Measurements from ENCODE around the gene HTR3A.

Gene HTR3A

GRCh38 chr11:114033066-114033465 is 58.2 kb downstream of the HTR3A start:
- Histone ChIP-seq H2AFZ (ENCODE audit: insufficient read depth, low read length, poor library complexity) (no peak overlapping the region), H4K91ac (ENCODE audit: low read depth, low read length) (no peak overlapping the region), H3K4ac (ENCODE audit: low read depth, low read length) (no peak overlapping the region), H3K9ac (ENCODE audit: low read length) (no peak overlapping the region), H3K23ac (ENCODE audit: low read length) (no peak overlapping the region), H2AK5ac (ENCODE audit: low read length) (no peak overlapping the region), H3K9me3 (ENCODE audit: insufficient read depth, low read depth, low read length) (peaks cover 1% of the 10 kb centered on the region), H3K4me3 (ENCODE audit: low read depth, low read length) (no peak overlapping the region), H3K36me3 (ENCODE audit: control insufficient read depth in 1 of 2, insufficient read depth in 2 of 2, low read length in 2 of 2) (no peaks in the 10 kb centered on the region), H3K79me2 (ENCODE audit: control insufficient read depth, insufficient read depth, low read length, poor library complexity) (no peaks in the 10 kb centered on the region), H3K18ac (ENCODE audit: low read length) (no peak overlapping the region), H3K79me1 (ENCODE audit: low read length) (no peaks in the 10 kb centered on the region), H2BK5ac (ENCODE audit: low read depth, low read length, poor library complexity) (no peak overlapping the region), H2BK120ac (ENCODE audit: insufficient read depth, low read length, poor library complexity) (no peak overlapping the region), H3K14ac (ENCODE audit: low read length) (no peak overlapping the region), H4K12ac (ENCODE audit: low read depth, low read length) (no peak overlapping the region), H3K4me2 (ENCODE audit: low read length) (no peak overlapping the region), H3K27ac (ENCODE audit: low read depth, low read length) (no peak overlapping the region), H2BK12ac (ENCODE audit: low read length) (no peak overlapping the region), H3K27me3 (ENCODE audit: insufficient read depth, low read length) (peaks cover 4% of the 10 kb centered on the region), H4K8ac (ENCODE audit: low read depth, low read length) (no peak overlapping the region), H3K4me1 (ENCODE audit: control insufficient read depth in 1 of 2, insufficient read depth in 2 of 2, low read length in 2 of 2) (no peaks in the 10 kb centered on the region)
- WGBS (ENCODE audit: extremely low coverage, insufficient coverage, insufficient read length), result no CpG with 5 or more reads among the region's 5 CpGs
- no peak for DNase-seq

GRCh38 chr11:114033572-114033971 is 58.7 kb downstream of the HTR3A start:
- Histone ChIP-seq H2AK5ac (ENCODE audit: low read length) (no peak overlapping the region), H3K4ac (ENCODE audit: low read depth, low read length) (no peak overlapping the region), H4K8ac (ENCODE audit: low read depth, low read length) (no peak overlapping the region), H3K18ac (ENCODE audit: low read length) (no peak overlapping the region), H2BK12ac (ENCODE audit: low read length) (no peak overlapping the region), H3K79me2 (ENCODE audit: control insufficient read depth, insufficient read depth, low read length, poor library complexity) (no peaks in the 10 kb centered on the region), H3K4me3 (ENCODE audit: low read depth, low read length) (no peak overlapping the region), H4K91ac (ENCODE audit: low read depth, low read length) (no peak overlapping the region), H2AFZ (ENCODE audit: insufficient read depth, low read length, poor library complexity) (no peak overlapping the region), H3K79me1 (ENCODE audit: low read length) (no peaks in the 10 kb centered on the region), H2BK5ac (ENCODE audit: low read depth, low read length, poor library complexity) (no peak overlapping the region), H3K23ac (ENCODE audit: low read length) (no peak overlapping the region), H3K27ac (ENCODE audit: low read depth, low read length) (no peak overlapping the region), H4K12ac (ENCODE audit: low read depth, low read length) (no peak overlapping the region), H3K27me3 (ENCODE audit: insufficient read depth, low read length) (peaks cover 4% of the 10 kb centered on the region), H3K4me2 (ENCODE audit: low read length) (no peak overlapping the region), H3K14ac (ENCODE audit: low read length) (no peak overlapping the region), H3K4me1 (ENCODE audit: control insufficient read depth in 1 of 2, insufficient read depth in 2 of 2, low read length in 2 of 2) (no peaks in the 10 kb centered on the region), H2BK120ac (ENCODE audit: insufficient read depth, low read length, poor library complexity) (no peak overlapping the region), H3K9ac (ENCODE audit: low read length) (no peak overlapping the region), H3K36me3 (ENCODE audit: control insufficient read depth in 1 of 2, insufficient read depth in 2 of 2, low read length in 2 of 2) (no peaks in the 10 kb centered on the region), H3K9me3 (ENCODE audit: insufficient read depth, low read depth, low read length) (peaks cover 1% of the 10 kb centered on the region)
- WGBS (ENCODE audit: extremely low coverage, insufficient coverage, insufficient read length), result no CpG with 5 or more reads among the region's 2 CpGs
- no peak for DNase-seq

GRCh38 chr11:114034956-114035355 is 60.0 kb downstream of the HTR3A start:
- H2BK120ac ChIP-seq (ENCODE audit: insufficient read depth, low read length, poor library complexity), result no peak overlapping the region
- H3K9ac ChIP-seq (ENCODE audit: low read length), result no peak overlapping the region
- no peaks in the 10 kb centered on the region for H3K4me1 ChIP-seq (ENCODE audit: control insufficient read depth in 1 of 2, insufficient read depth in 2 of 2, low read length in 2 of 2)
- peaks cover 2% of the 10 kb centered on the region for H3K27me3 ChIP-seq (ENCODE audit: insufficient read depth, low read length)
- H4K12ac ChIP-seq (ENCODE audit: low read depth, low read length), result no peak overlapping the region
- peaks cover 1% of the 10 kb centered on the region for H3K9me3 ChIP-seq (ENCODE audit: insufficient read depth, low read depth, low read length)
- H3K18ac ChIP-seq (ENCODE audit: low read length), result no peak overlapping the region
- H3K79me1 ChIP-seq (ENCODE audit: low read length), result no peaks in the 10 kb centered on the region
- H2AK5ac ChIP-seq (ENCODE audit: low read length), result no peak overlapping the region
- no peaks in the 10 kb centered on the region for H3K36me3 ChIP-seq (ENCODE audit: control insufficient read depth in 1 of 2, insufficient read depth in 2 of 2, low read length in 2 of 2)
- H4K8ac ChIP-seq (ENCODE audit: low read depth, low read length), result no peak overlapping the region
- no peak overlapping the region for H4K91ac ChIP-seq (ENCODE audit: low read depth, low read length)
- no peak overlapping the region for H2BK5ac ChIP-seq (ENCODE audit: low read depth, low read length, poor library complexity)
- no peak overlapping the region for H3K4me2 ChIP-seq (ENCODE audit: low read length)
- no peak overlapping the region for H3K23ac ChIP-seq (ENCODE audit: low read length)
- H3K27ac ChIP-seq (ENCODE audit: low read depth, low read length), result no peak overlapping the region
- H3K4ac ChIP-seq (ENCODE audit: low read depth, low read length), result no peak overlapping the region
- WGBS (ENCODE audit: extremely low coverage, insufficient coverage, insufficient read length), result no CpG with 5 or more reads among the region's 11 CpGs
- no peaks in the 10 kb centered on the region for H3K79me2 ChIP-seq (ENCODE audit: control insufficient read depth, insufficient read depth, low read length, poor library complexity)
- H2BK12ac ChIP-seq (ENCODE audit: low read length), result no peak overlapping the region
- no peak overlapping the region for H3K14ac ChIP-seq (ENCODE audit: low read length)
- H2AFZ ChIP-seq (ENCODE audit: insufficient read depth, low read length, poor library complexity), result no peak overlapping the region
- no peak overlapping the region for H3K4me3 ChIP-seq (ENCODE audit: low read depth, low read length)
- no peak for DNase-seq

DNA sequence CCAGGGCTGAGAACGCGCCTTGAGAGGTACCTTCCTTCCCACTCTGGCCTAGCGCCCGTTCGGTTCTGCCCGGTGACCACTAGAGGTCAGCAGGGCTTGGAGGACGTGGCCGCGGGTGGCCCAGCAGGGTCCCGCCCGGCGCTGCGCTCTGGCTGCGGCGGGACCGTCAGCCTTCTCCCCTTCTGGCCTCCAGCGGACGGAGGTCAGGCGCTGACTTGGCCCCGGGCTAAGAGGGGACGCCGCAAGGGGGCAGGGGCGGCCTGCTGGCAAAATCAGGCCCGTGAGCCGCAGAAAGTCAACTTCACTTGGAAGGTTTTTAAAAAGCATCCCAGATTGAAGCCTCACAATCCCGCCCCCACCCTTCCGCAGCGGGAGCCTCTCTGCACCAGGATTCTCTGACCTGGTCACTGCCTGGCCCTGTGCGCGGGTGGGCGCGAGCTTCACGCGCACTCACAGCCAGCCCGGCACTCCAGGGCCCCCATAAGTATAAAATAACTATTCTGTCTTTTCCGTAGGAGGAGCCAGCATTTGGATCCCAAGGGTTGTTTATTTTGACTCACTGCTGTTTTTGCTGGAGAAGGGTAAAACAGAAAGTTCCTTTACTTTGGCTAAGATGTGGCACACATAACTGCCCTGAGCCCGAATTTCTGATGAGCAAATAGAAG is 61.4 kb downstream of the HTR3A start:
- H3K4me1 ChIP-seq (ENCODE audit: control insufficient read depth in 1 of 2, insufficient read depth in 2 of 2, low read length in 2 of 2), result no peaks in the 10 kb centered on the region
- H2AK5ac ChIP-seq (ENCODE audit: low read length), result no peak overlapping the region
- peaks cover 2% of the 10 kb centered on the region for H3K27me3 ChIP-seq (ENCODE audit: insufficient read depth, low read length)
- no peak overlapping the region for H3K27ac ChIP-seq (ENCODE audit: low read depth, low read length)
- no peaks in the 10 kb centered on the region for H3K79me1 ChIP-seq (ENCODE audit: low read length)
- H2AFZ ChIP-seq (ENCODE audit: insufficient read depth, low read length, poor library complexity), result peak overlapping the region; percentile 8
- no peak overlapping the region for H2BK120ac ChIP-seq (ENCODE audit: insufficient read depth, low read length, poor library complexity)
- no peak overlapping the region for H3K14ac ChIP-seq (ENCODE audit: low read length)
- no CpG with 5 or more reads among the region's 37 CpGs for WGBS (ENCODE audit: extremely low coverage, insufficient coverage, insufficient read length)
- H2BK5ac ChIP-seq (ENCODE audit: low read depth, low read length, poor library complexity), result no peak overlapping the region
- H3K4me2 ChIP-seq (ENCODE audit: low read length), result peak overlapping the region; percentile 44
- H4K8ac ChIP-seq (ENCODE audit: low read depth, low read length), result no peak overlapping the region
- no peak overlapping the region for H3K18ac ChIP-seq (ENCODE audit: low read length)
- H3K4ac ChIP-seq (ENCODE audit: low read depth, low read length), result no peak overlapping the region
- no peaks in the 10 kb centered on the region for H3K79me2 ChIP-seq (ENCODE audit: control insufficient read depth, insufficient read depth, low read length, poor library complexity)
- peak; percentile 54 to 77 for DNase-seq
- H3K9ac ChIP-seq (ENCODE audit: low read length), result no peak overlapping the region
- no peak overlapping the region for H2BK12ac ChIP-seq (ENCODE audit: low read length)
- no peaks in the 10 kb centered on the region for H3K36me3 ChIP-seq (ENCODE audit: control insufficient read depth in 1 of 2, insufficient read depth in 2 of 2, low read length in 2 of 2)
- H4K91ac ChIP-seq (ENCODE audit: low read depth, low read length), result no peak overlapping the region
- no peaks in the 10 kb centered on the region for H3K9me3 ChIP-seq (ENCODE audit: insufficient read depth, low read depth, low read length)
- no peak overlapping the region for H4K12ac ChIP-seq (ENCODE audit: low read depth, low read length)
- H3K23ac ChIP-seq (ENCODE audit: low read length), result no peak overlapping the region
- H3K4me3 ChIP-seq (ENCODE audit: low read depth, low read length), result no peak overlapping the region

All from trophoblast cell (in vitro differentiated cells and primary cell).